ENCODE data around the gene MED12L.

DNA sequence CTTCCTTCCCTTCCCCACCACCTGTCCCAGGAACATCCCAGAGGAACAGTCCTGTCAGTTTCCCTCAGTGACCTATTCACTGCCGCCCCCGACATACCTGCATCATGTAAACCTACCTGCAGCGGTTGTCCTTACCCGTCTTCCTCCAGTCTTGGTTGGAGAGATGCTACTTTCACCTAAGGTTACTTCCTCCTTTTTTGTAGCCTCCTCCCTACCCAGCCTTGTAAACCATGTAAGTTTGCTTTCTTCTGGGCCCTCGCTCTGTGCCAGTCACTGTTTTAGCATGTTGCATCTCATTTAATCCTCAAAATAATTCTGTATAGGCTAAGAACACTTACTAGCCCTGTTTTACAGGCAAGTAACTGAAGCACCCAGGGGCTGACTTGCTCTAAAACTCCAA, 59.3 kb downstream of the MED12L start:
- no peak for TF ChIP-seq GATA2 (IDR thresholded peaks at IDR 0.05; ENCODE audit: low read depth, low read length)
- TF ChIP-seq GATA3 (IDR thresholded peaks at IDR 0.05; ENCODE audit: low read depth, low read length), result no peak
